NCI-H510A treated with DMSO at 0.1 percent for 48 hours (cell line): ENCODE measurements around the gene TATDN3.
"Not testable (repeated sequence)": the region's sequence is repeated elsewhere in the genome, so short reads cannot be mapped to it uniquely, and the experiment has no call there.

ENCODE experiments used
- DNase-seq: peaks from one replicate; lab custom pipeline; 2025; lab: John Stamatoyannopoulos, UW

TATDN3 gene

GRCh38 chr1:212775241-212775640 lies 16.5 kb upstream of the TATDN3 start:
- no peak for DNase-seq

- no peak for DNase-seq
Observed at GRCh38 chr1:212777151-212777550, 14.5 kb upstream of the TATDN3 start.

GRCh38 chr1:212779086-212779485 lies 12.6 kb upstream of the TATDN3 start:
- not testable (repeated sequence) for DNase-seq

- no peak for DNase-seq
Observed at GRCh38 chr1:212780759-212781158, 10.9 kb upstream of the TATDN3 start.

GRCh38 chr1:212781225-212781624 lies 10.5 kb upstream of the TATDN3 start:
- DNase-seq: no peak

GRCh38 chr1:212782422-212783154 lies 9.1 kb upstream of the TATDN3 start:
- DNase-seq: peak; percentile 50

- no peak for DNase-seq
Observed at GRCh38 chr1:212783976-212784375, 7.7 kb upstream of the TATDN3 start.

- DNase-seq: no peak
Observed at GRCh38 chr1:212785871-212786270, 5.8 kb upstream of the TATDN3 start.

- DNase-seq: peak; percentile 89
Observed at GRCh38 chr1:212791261-212791675, 426 bp upstream of the TATDN3 start.

- DNase-seq: no peak
Observed at GRCh38 chr1:212792396-212792908, 758 bp downstream of the TATDN3 start.

GRCh38 chr1:212794561-212795014 lies 2.9 kb downstream of the TATDN3 start:
- no peak for DNase-seq

- no peak for DNase-seq
Observed at GRCh38 chr1:212797681-212798080, 6.0 kb downstream of the TATDN3 start.

- DNase-seq: no peak
Observed at GRCh38 chr1:212805767-212806166, 14.1 kb downstream of the TATDN3 start.

GRCh38 chr1:212814537-212815334 lies 23.0 kb downstream of the TATDN3 start:
- peak; percentile 49 for DNase-seq

- no peak for DNase-seq
Observed at GRCh38 chr1:212816567-212817278, 25.0 kb downstream of the TATDN3 start.

GRCh38 chr1:212819726-212820125 lies 28.0 kb downstream of the TATDN3 start:
- DNase-seq: no peak

GRCh38 chr1:212820969-212821368 lies 29.3 kb downstream of the TATDN3 start:
- DNase-seq: no peak

GRCh38 chr1:212822956-212823355 lies 31.3 kb downstream of the TATDN3 start:
- DNase-seq: no peak

- DNase-seq: no peak
Observed at GRCh38 chr1:212824201-212824600, 32.5 kb downstream of the TATDN3 start.

- no peak for DNase-seq
Observed at GRCh38 chr1:212825798-212826452, 34.2 kb downstream of the TATDN3 start.

GRCh38 chr1:212827171-212827776 lies 35.6 kb downstream of the TATDN3 start:
- no peak for DNase-seq
